ENCODE results near the gene CDC27.
"Not testable (repeated sequence)": the region's sequence is repeated elsewhere in the genome, so short reads cannot be mapped to it uniquely, and the experiment has no call there.

Gene CDC27

DNA sequence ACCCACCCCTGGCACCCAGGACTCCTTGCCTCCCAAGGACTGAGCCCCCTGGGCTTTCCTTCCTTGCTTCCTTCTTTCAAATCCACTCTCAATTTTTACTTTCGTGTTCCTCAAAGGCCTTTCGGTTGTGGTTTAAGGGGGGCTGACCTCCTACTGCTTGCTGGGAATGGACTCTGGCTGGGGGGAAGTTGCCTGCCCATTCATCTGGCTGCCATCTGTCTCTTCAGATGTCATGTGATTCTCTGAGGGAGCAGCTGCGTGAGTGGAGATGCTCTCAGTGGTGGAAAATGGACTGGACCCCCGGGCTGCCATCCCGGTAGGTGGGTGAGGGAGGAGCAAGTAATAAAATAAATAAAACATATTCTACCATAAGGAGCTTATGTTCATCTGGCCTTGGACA is 116.2 kb downstream of the CDC27 start:
- H3K4me3 ChIP-seq (ENCODE audit: control insufficient read depth, low read depth, low read length) = no peak overlapping the region
- TF ChIP-seq, protein P1, sequence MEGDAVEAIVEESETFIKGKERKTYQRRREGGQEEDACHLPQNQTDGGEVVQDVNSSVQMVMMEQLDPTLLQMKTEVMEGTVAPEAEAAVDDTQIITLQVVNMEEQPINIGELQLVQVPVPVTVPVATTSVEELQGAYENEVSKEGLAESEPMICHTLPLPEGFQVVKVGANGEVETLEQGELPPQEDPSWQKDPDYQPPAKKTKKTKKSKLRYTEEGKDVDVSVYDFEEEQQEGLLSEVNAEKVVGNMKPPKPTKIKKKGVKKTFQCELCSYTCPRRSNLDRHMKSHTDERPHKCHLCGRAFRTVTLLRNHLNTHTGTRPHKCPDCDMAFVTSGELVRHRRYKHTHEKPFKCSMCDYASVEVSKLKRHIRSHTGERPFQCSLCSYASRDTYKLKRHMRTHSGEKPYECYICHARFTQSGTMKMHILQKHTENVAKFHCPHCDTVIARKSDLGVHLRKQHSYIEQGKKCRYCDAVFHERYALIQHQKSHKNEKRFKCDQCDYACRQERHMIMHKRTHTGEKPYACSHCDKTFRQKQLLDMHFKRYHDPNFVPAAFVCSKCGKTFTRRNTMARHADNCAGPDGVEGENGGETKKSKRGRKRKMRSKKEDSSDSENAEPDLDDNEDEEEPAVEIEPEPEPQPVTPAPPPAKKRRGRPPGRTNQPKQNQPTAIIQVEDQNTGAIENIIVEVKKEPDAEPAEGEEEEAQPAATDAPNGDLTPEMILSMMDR (conservative IDR thresholded peaks at IDR 0.05; ENCODE audit: control insufficient read depth, insufficient read depth, low read depth, low read length) = no peak
- peak; percentile 53 for DNase-seq (ENCODE audit: low read depth)

DNA sequence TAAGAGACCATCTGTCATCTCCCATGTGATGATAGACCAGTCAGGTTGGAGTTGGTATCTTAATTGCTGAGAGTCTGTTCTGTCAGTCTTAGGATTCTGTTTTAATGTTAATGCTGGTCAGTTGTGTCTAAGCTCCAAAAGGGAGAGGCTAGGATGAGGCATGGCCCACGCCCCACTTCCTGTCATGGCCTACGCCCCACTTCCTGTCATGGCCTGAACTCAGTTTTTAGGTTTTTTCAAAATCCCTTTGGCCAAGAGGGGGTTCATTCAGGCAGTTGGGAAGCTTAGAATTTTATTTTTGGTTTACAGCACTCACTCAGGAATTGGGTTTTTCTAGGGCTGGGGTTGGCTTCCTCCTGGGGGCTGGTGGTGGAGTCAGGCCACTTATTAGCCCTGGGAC is 117.9 kb downstream of the CDC27 start:
- not testable (repeated sequence) for DNase-seq (ENCODE audit: low read depth); H3K4me3 ChIP-seq (ENCODE audit: control insufficient read depth, low read depth, low read length)

DNA sequence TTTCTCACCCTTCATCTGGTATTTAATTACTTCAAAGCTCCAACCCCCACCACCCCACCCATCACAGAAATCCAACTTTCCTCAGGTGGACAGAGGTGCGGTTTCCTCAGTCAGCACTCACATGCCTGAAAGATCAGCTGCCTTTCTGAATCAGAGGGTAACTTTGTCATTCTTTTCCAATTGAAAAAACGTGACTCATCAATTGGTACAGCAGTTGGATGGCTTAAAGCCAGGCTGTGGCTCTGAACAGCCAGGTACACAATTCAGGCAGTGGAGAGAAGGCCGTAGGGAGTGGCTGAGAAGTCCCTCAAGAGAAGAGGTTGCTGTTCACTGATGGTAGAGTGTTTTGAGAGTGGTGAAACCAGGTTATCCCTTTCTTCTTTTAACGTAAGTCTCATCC is 118.8 kb downstream of the CDC27 start:
- peak; percentile 66 for DNase-seq (ENCODE audit: low read depth)
- H3K4me3 ChIP-seq (ENCODE audit: control insufficient read depth, low read depth, low read length) = not testable (repeated sequence)
